Airway epithelial cell (primary cell): ENCODE measurements around the gene GCSAML. TPM values are rescaled to one million over a fixed set of nuclear protein-coding genes. Genes with fewer than 3 reads are reported as not detected.

ENCODE experiments used
- total RNA-seq: library from RNA; depleted of rRNA; stranded (reverse); fragments of >200 nt; gene quantifications from 2 replicates; pipeline ENCODE4 v1.2.3, GENCODE V29; 2015

Gene GCSAML
- total RNA-seq: not detected in 2 replicates

GRCh38 chr1:247548769-247549182 lies at the start of gene GCSAML:
Gene GCSAML, plus strand, starts transcription at chr1:247549134. Its CDS starts 58 bp downstream, at chr1:247549192.

GRCh38 chr1:247536340-247536739 lies 12.6 kb upstream of the GCSAML start, which contains the start of gene OR2C3:
Gene OR2C3, minus strand, starts transcription at chr1:247536440. Its CDS starts 3,929 bp downstream, at chr1:247532511.

GRCh38 chr1:247588060-247588459 lies 39.1 kb downstream of the GCSAML start, which contains the start of gene OR2G2:
Gene OR2G2, plus strand, starts transcription at chr1:247588360. Its CDS starts 0 bp downstream, at chr1:247588360.

GRCh38 chr1:247605286-247605685 lies 56.4 kb downstream of the GCSAML start, which contains the start of gene OR2G3:
Gene OR2G3, plus strand, starts transcription at chr1:247605586. Its CDS starts 0 bp downstream, at chr1:247605586.

Other genes starting within 250 kb of the GCSAML start
- 24.8 and 24.9 TPM in 2 replicates for gene ZNF496, start 217.3 kb upstream of the GCSAML start, total RNA-seq
- not detected in 2 replicates for gene NLRP3, start 133.0 kb upstream of the GCSAML start, total RNA-seq
- not detected in 2 replicates for gene OR2B11, start 91.0 kb upstream of the GCSAML start, total RNA-seq
- gene OR2C3, start 12.7 kb upstream of the GCSAML start, total RNA-seq: not detected in 2 replicates
- not detected in 2 replicates for gene OR2G2, start 39.2 kb downstream of the GCSAML start, total RNA-seq
- not detected in 2 replicates for gene OR2G3, start 56.5 kb downstream of the GCSAML start, total RNA-seq
- not detected in 2 replicates for gene OR13G1, start 130.6 kb downstream of the GCSAML start, total RNA-seq
- gene OR6F1, start 167.5 kb downstream of the GCSAML start, total RNA-seq: not detected in 2 replicates
- gene OR14K1, start 189.5 kb downstream of the GCSAML start, total RNA-seq: not detected in 2 replicates
- gene OR14A2, start 199.0 kb downstream of the GCSAML start, total RNA-seq: not detected in 2 replicates
- gene OR1C1, start 211.4 kb downstream of the GCSAML start, total RNA-seq: not detected in 2 replicates